Right lobe of liver (tissue), 6 donors: ENCODE measurements around the gene COL4A6. TPM values are rescaled to one million over a fixed set of nuclear protein-coding genes. Genes with fewer than 3 reads are reported as not detected.

Source experiments
- ATAC-seq, 4 donors: fragments of 200-7000 bp; cut with Tn5 transposase; one replicate each; pipeline ENCODE4 v1.9.1; 2020; ENCODE audit warnings: mild to moderate bottlenecking in 4 of 4, moderate library complexity in 4 of 4
- DNase-seq, 3 donors: peaks; one replicate each; pipeline ENCODE4 v3.0.0-alpha.2; 2020
- H3K27ac ChIP-seq, 3 donors: fragments of 200-600 bp; one replicate each; pipeline ENCODE4 v1.8.0; 2022
- H3K27me3 ChIP-seq, 2 donors: fragments of 200-600 bp; one replicate each; pipeline ENCODE4 v1.8.0; 2022
- H3K36me3 ChIP-seq, 4 donors: fragments of 200-600 bp; sonication (generic) in 1 of 4; one replicate each; pipeline versions ENCODE4 v1.5.1 to v1.8.0; 2017 to 2022; ENCODE audit warnings: control low read depth in 1 of 4
- H3K4me1 ChIP-seq, 4 donors: fragments of 200-600 bp; sonication (generic) in 1 of 4; one replicate each; pipeline versions ENCODE4 v1.5.1 to v1.8.0; 2017 to 2022; ENCODE audit warnings: control low read depth in 1 of 4
- H3K4me3 ChIP-seq, 3 donors: fragments of 200-600 bp; one replicate each; pipeline ENCODE4 v1.8.0; 2022
- H3K9me3 ChIP-seq, 4 donors: fragments of 200-600 bp; sonication (generic) in 1 of 4; one replicate each; pipeline versions ENCODE4 v1.5.1 to v1.8.0; 2017 to 2022; ENCODE audit warnings: control low read depth in 1 of 4
- CTCF ChIP-seq, 4 donors: fragments of 200-600 bp in 3 of 4; fragments of 450-650 bp in 1 of 4; IDR thresholded peaks; one replicate each; pipeline versions ENCODE4 v1.5.1 to v1.8.0; 2016 to 2022; ENCODE audit warnings: antibody characterized with exemption in 4 of 4, mild to moderate bottlenecking in 2 of 4
- POLR2A ChIP-seq: fragments of 450-650 bp; IDR thresholded peaks from one replicate; pipeline ENCODE4 v1.6.1; 2017; ENCODE audit warnings: antibody characterized with exemption, mild to moderate bottlenecking
- WGBS: methylation state at CpG from one replicate; pipeline ENCODE4 v1.1.6; 2018; ENCODE audit warnings: low coverage, low lambda C conversion rate; ENCODE audit not compliant: insufficient coverage; ENCODE audit errors: missing lambda C conversion rate; 5-methylcytosine and 5-hydroxymethylcytosine counted together
- intact Hi-C, 2 donors: fragments of 100-400 bp; cut with DNase I; formaldehyde crosslinking; loops; one replicate each; pipeline versions ENCODE4 v1.11.2 to v1.14.1; 2022
- total RNA-seq, 6 experiments: library from RNA; depleted of rRNA in 2 of 6; stranded (reverse); fragments of >200 nt in 2 of 6; fragmentation: NEBNext Ultra II Directional in 3 of 6; extraction: Animal tissue kit (Norgen Biotek cat#: 25700) in 3 of 6; gene quantifications; one replicate each; pipeline versions ENCODE4 v1.1.0 to v1.2.4, GENCODE V29; 2016 to 2023
- donor health status: DM: no; HTN: yes; CAD: no.
- donor health status: DM: no; HTN: no; CAD: no.
- donor health status: DM: no; HTN: no; CAD: no.
- donor health status: DM: no; HTN: yes; CAD: no.
- donor health status: DM: no; HTN: yes; CAD: no.

COL4A6 gene
- total RNA-seq, 6 experiments from 2014 or later = 0.02 to 0.05 TPM; not detected in 4

GRCh38 chrX:108468486-108468885 is 30.3 kb upstream of the COL4A6 start:
- no peak for ATAC-seq
- 53% methylated on average over 1 of the region's 1 CpG for WGBS

GRCh38 chrX:108464604-108465003 is 26.4 kb upstream of the COL4A6 start:
- 53% methylated on average over 3 of the region's 3 CpGs for WGBS
- peaks cover 0 to 12% of the 10 kb centered on the region in 2 donors for H3K27me3 ChIP-seq
- H3K4me1 ChIP-seq = no peaks in the 10 kb centered on the region
- TF ChIP-seq POLR2A = no peak
- no peak for TF ChIP-seq CTCF (IDR thresholded peaks at IDR 0.05)
- intact Hi-C loops = no loop called here
- H3K9me3 ChIP-seq = no peaks in the 10 kb centered on the region
- no peak for ATAC-seq
- no peaks in the 10 kb centered on the region for H3K36me3 ChIP-seq
- no peak for DNase-seq
- H3K4me3 ChIP-seq = no peak overlapping the region
- H3K27ac ChIP-seq = no peak overlapping the region

More at GRCh38 chrX:108468486-108468885, 30.3 kb upstream of the COL4A6 start:
- intact Hi-C loops = no loop called here
- Histone ChIP-seq H3K27ac (no peak overlapping the region), H3K36me3 (no peaks in the 10 kb centered on the region), H3K4me3 (no peak overlapping the region), H3K4me1 (no peaks in the 10 kb centered on the region), H3K9me3 (no peaks in the 10 kb centered on the region), H3K27me3 (peaks cover 0 to 12% of the 10 kb centered on the region in 2 donors)
- TF ChIP-seq POLR2A = no peak
- TF ChIP-seq CTCF (IDR thresholded peaks at IDR 0.05) = no peak
- DNase-seq = no peak

GRCh38 chrX:108456971-108457477 is 18.8 kb upstream of the COL4A6 start:
- no peak for DNase-seq
- H3K4me3 ChIP-seq = no peak overlapping the region
- no peaks in the 10 kb centered on the region for H3K4me1 ChIP-seq
- H3K36me3 ChIP-seq = no peaks in the 10 kb centered on the region
- intact Hi-C loops = no loop called here
- ATAC-seq = no peak
- 26% methylated on average over 4 of the region's 4 CpGs for WGBS
- TF ChIP-seq CTCF (IDR thresholded peaks at IDR 0.05) = no peak
- no peak for TF ChIP-seq POLR2A
- peaks cover 0 to 3% (median 0%) of the 10 kb centered on the region in 4 donors for H3K9me3 ChIP-seq
- peaks cover 0 to 7% of the 10 kb centered on the region in 2 donors for H3K27me3 ChIP-seq
- no peak overlapping the region for H3K27ac ChIP-seq

GRCh38 chrX:108453841-108454240 is 15.6 kb upstream of the COL4A6 start:
- H3K9me3 ChIP-seq = peaks cover 0 to 3% (median 0%) of the 10 kb centered on the region in 4 donors
- no peak overlapping the region for H3K4me3 ChIP-seq
- no peak for ATAC-seq
- no peaks in the 10 kb centered on the region for H3K36me3 ChIP-seq
- intact Hi-C loops = no loop called here
- no peak overlapping the region for H3K27ac ChIP-seq
- 42% methylated on average over 3 of the region's 3 CpGs for WGBS
- TF ChIP-seq POLR2A (no peak), CTCF (IDR thresholded peaks at IDR 0.05) (no peak)
- H3K27me3 ChIP-seq = peaks cover 0 to 7% of the 10 kb centered on the region in 2 donors
- DNase-seq = no peak
- H3K4me1 ChIP-seq = no peaks in the 10 kb centered on the region

- 53% methylated on average over 2 of the region's 2 CpGs for WGBS
- Histone ChIP-seq H3K27ac (no peak overlapping the region), H3K9me3 (no peaks in the 10 kb centered on the region), H3K4me3 (no peak overlapping the region), H3K36me3 (no peaks in the 10 kb centered on the region), H3K4me1 (no peaks in the 10 kb centered on the region), H3K27me3 (no peaks in the 10 kb centered on the region)
- ATAC-seq (no peak), DNase-seq (no peak)
- no peak for TF ChIP-seq POLR2A
- no peak for TF ChIP-seq CTCF (IDR thresholded peaks at IDR 0.05)
- intact Hi-C loops = no loop called here
Measured at GRCh38 chrX:108447303-108447702, 9.1 kb upstream of the COL4A6 start.
